ENCODE data around the gene FLNB.
A peak's percentile ranks its signal among the peaks of the same experiment; 100 is the strongest.

Gene FLNB

GRCh38 chr3:58008141-58009025 is at the start of gene FLNB:
Gene FLNB (plus strand): TSS chr3:58008422. CDS start chr3:58008565, 143 bp downstream.
- peak; percentile 68 for DNase-seq (ENCODE audit: low spot score)

DNA sequence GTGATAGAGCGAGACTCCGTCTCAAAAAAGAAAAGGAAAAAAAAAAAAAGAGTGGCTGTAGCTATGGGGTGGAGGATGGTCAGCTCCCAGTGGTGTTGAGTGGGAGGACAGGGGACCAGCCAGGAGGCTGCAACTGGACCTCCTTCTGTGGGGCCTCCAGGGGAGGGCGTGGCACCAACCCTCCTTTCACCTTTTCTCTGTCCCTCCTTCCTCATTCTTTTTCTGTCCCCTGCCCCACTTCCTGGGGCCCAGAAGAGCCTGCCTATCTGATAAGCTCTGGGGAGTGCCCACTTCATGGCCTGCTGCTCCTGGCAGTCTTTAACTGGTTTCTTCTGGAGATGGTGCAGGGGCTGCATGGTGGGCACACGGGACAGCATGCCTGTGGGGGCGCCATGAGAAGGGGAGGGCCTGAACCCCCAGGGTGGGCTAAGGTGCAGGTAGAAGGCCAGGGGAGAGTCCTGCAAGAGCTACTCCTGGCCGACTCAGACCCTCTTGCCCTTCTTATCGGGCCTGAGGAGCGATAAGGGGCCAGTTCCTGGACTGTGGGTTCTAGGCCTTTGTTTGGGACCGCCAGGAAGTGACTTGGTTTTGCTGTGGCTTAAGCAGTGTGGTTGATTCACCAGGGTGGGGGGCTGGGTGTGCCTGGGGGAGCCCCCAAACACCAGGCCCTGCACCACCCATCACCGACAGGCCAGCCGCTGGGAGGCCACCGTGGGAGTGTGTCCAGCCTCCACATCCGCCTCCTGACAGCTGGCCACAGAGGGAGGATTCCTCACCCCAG is 49.4 kb upstream of the FLNB start:
- no peak for DNase-seq (ENCODE audit: low spot score)

GRCh38 chr3:57959423-57960173 is 48.6 kb upstream of the FLNB start:
- DNase-seq (ENCODE audit: low spot score) = no peak

DNA sequence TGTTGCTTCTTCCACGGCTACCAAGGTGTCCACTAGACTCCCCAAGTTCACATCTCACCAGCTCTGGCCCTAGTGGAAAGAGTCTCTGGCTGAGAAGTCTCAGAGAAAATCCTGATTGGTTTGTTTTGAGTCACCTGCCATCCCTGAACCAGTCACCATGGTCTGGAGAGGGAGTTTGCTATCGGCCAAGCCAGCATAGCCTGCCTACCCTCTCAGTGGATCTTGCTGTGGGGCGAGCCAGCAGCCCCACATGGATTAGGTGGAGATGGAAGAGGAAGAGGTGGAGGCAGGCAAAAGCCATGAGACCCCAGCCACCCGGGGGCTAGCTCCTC is 48.1 kb upstream of the FLNB start:
- no peak for DNase-seq (ENCODE audit: low spot score)

- no peak for DNase-seq (ENCODE audit: low spot score)
These were observed 46.9 kb upstream of the FLNB start for GRCh38 chr3:57961177-57961827.

- DNase-seq (ENCODE audit: low spot score) = peak; percentile 41
These were observed 46.3 kb upstream of the FLNB start for GRCh38 chr3:57961828-57962447.

- DNase-seq (ENCODE audit: low spot score) = no peak
These were observed 45.8 kb upstream of the FLNB start for GRCh38 chr3:57962448-57962834.

- DNase-seq (ENCODE audit: low spot score) = no peak
These were observed 44.3 kb upstream of the FLNB start for GRCh38 chr3:57963811-57964346.

- DNase-seq (ENCODE audit: low spot score) = no peak
These were observed 41.4 kb upstream of the FLNB start for GRCh38 chr3:57966829-57967228.

DNA sequence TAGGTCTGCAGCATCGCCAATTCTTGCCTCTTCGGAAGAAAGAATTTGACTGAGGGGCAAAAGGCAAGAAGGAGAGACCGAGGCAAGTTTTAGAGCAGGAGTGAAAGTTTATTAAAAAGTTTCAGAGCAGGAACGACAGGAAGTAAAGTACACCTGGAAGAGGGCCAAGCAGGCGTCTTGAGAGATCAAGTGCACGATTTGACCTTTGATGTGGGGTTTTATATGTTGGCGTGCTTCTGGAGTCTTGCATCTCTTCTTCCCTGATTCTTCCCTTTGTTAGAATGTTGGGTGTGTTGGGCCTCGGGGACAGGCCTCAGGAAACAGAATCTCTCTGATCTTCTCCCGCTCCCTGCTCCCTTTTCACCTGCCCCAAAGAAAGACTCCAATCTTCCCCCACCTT is 40.6 kb upstream of the FLNB start:
- DNase-seq (ENCODE audit: low spot score) = no peak

GRCh38 chr3:57968501-57968900 is 39.7 kb upstream of the FLNB start:
- DNase-seq (ENCODE audit: low spot score) = no peak

DNA sequence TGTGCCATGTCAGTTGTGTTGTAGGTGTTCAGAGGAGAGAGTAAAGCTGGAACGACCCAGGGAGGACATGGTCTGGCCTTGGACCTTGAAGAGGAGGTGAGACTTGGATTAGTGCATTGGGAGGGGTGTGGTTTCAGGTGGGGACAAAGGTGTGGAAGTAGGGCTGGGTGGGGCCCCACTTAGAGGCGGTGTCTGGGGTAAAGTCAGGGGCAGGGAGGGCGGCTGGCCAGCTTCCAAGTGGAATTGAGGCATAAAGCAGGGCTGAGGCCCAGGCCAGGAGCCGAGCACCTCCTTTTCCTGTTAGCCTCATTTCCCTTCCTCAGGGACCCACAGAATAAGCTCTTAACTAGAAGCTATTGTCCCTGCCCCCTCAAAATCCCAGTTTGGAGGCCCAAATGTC is 36.2 kb upstream of the FLNB start:
- DNase-seq (ENCODE audit: low spot score) = no peak

DNA sequence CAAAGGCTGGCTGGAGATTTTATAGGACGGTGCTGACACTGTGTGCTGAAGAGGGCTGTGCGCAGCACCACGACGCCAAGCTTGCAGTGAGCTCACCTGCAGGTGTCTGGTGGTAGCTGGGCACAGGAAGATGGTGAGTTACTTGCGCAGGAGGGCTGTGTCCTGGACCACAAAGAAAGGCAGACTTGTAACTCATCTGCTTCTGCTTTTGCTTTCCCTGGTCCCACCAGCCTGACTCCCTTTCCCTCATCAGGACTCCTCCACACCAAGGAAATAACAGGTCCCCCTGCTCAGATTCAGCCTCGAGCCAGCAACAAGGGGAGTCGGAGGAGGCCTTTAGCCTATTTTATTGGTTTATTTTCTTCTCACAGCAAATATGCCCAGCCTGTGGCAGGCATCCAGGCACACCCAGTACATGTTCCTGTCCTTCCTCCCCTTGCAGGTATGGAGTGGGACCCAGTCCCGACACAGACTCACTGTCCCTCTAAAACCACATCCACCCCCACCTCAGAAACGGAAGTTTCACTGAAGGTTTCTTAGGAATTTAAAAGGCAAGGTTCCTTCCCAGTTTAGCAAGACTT is 35.6 kb upstream of the FLNB start:
- DNase-seq (ENCODE audit: low spot score) = no peak

- DNase-seq (ENCODE audit: low spot score) = no peak
These were observed 34.3 kb upstream of the FLNB start for GRCh38 chr3:57973715-57974477.

DNA sequence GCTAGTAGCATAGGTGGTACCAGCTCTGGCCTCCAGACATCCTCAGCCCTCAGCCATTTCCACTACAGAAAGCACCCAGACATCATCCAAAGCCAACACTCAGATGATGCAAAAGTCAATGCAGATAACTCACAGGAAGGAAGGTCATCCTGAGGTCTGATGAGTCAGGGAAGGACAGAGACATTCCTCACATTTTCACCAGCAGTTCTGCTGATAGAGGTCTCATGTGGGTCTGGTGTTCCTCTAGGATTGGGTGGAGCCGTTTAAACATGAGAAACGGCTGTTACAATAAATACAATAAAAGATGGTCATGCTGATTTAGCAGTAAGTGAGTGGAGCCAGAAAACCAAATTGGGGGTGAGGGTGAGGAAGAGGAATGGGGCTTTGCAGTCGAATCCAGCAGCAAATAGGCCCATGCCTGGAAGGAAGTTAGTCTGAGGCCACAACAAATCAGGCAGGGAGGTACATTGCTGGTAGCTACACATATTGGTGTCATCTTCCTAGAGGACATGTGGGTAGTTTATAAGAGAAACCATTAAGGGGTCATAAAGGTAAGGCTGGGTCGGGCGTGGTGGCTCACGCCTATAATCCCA is 33.3 kb upstream of the FLNB start:
- DNase-seq (ENCODE audit: low spot score) = no peak

- no peak for DNase-seq (ENCODE audit: low spot score)
These were observed 30.4 kb upstream of the FLNB start for GRCh38 chr3:57977818-57978235.

GRCh38 chr3:57978316-57978715 is 29.9 kb upstream of the FLNB start:
- no peak for DNase-seq (ENCODE audit: low spot score)

GRCh38 chr3:57980416-57980815 is 27.8 kb upstream of the FLNB start:
- no peak for DNase-seq (ENCODE audit: low spot score)

GRCh38 chr3:57981483-57982087 is 26.6 kb upstream of the FLNB start:
- DNase-seq (ENCODE audit: low spot score) = no peak

Measured in NAMALWA (cell line).